ENCODE data around the gene SPIRE1.

Gene SPIRE1

GRCh38 chr18:12625241-12625640 is 32.7 kb downstream of the SPIRE1 start:
- no peak overlapping the region for H4K5ac ChIP-seq (ENCODE audit: low read length)
- no peaks in the 10 kb centered on the region for H3K27me3 ChIP-seq (ENCODE audit: insufficient read depth, low read length, poor library complexity)
- H3K4me3 ChIP-seq (ENCODE audit: low read length): no peak overlapping the region
- no peak for DNase-seq
- H3K79me1 ChIP-seq (ENCODE audit: low read length): no peaks in the 10 kb centered on the region
- no peak overlapping the region for H4K8ac ChIP-seq (ENCODE audit: low read depth, low read length)
- no peak overlapping the region for H3K4me2 ChIP-seq (ENCODE audit: low read length)
- H3K4me1 ChIP-seq (ENCODE audit: control insufficient read depth, low read depth, low read length): no peaks in the 10 kb centered on the region
- H3K18ac ChIP-seq (ENCODE audit: low read length): no peak overlapping the region
- no CpG with 5 or more reads among the region's 4 CpGs for WGBS (ENCODE audit: extremely low coverage, insufficient coverage, low lambda C conversion rate)
- no peaks in the 10 kb centered on the region for H3K36me3 ChIP-seq (ENCODE audit: control insufficient read depth, insufficient read depth, low read length)
- H3K27ac ChIP-seq (ENCODE audit: low read depth, low read length): no peak overlapping the region
- H2AK5ac ChIP-seq (ENCODE audit: low read length): no peak overlapping the region
- no peak overlapping the region for H3K23ac ChIP-seq (ENCODE audit: low read length)
- H3K9ac ChIP-seq (ENCODE audit: low read length): no peak overlapping the region
- no peak overlapping the region for H3K4ac ChIP-seq (ENCODE audit: low read depth, low read length)
- no peak overlapping the region for H2BK15ac ChIP-seq (replicated peaks; ENCODE audit: low read depth)
- H3K56ac ChIP-seq (ENCODE audit: low read length): no peak overlapping the region
- H2BK5ac ChIP-seq (ENCODE audit: low read length): no peak overlapping the region
- no peaks in the 10 kb centered on the region for H3K79me2 ChIP-seq (ENCODE audit: control insufficient read depth, insufficient read depth, low read length)
- H2BK120ac ChIP-seq (ENCODE audit: low read depth, low read length): no peak overlapping the region

- Histone ChIP-seq H3K4me2 (ENCODE audit: low read length) (no peak overlapping the region), H2BK120ac (ENCODE audit: low read depth, low read length) (no peak overlapping the region), H3K23ac (ENCODE audit: low read length) (no peak overlapping the region), H3K4me3 (ENCODE audit: low read length) (no peak overlapping the region), H2BK15ac (replicated peaks; ENCODE audit: low read depth) (no peak overlapping the region), H3K27ac (ENCODE audit: low read depth, low read length) (no peak overlapping the region), H3K79me1 (ENCODE audit: low read length) (no peaks in the 10 kb centered on the region), H3K9ac (ENCODE audit: low read length) (no peak overlapping the region), H3K4ac (ENCODE audit: low read depth, low read length) (no peak overlapping the region), H4K5ac (ENCODE audit: low read length) (no peak overlapping the region), H3K36me3 (ENCODE audit: control insufficient read depth, insufficient read depth, low read length) (no peaks in the 10 kb centered on the region), H2AK5ac (ENCODE audit: low read length) (no peak overlapping the region), H3K4me1 (ENCODE audit: control insufficient read depth, low read depth, low read length) (no peaks in the 10 kb centered on the region), H3K79me2 (ENCODE audit: control insufficient read depth, insufficient read depth, low read length) (no peaks in the 10 kb centered on the region), H3K56ac (ENCODE audit: low read length) (no peak overlapping the region), H3K18ac (ENCODE audit: low read length) (no peak overlapping the region), H3K27me3 (ENCODE audit: insufficient read depth, low read length, poor library complexity) (no peaks in the 10 kb centered on the region), H2BK5ac (ENCODE audit: low read length) (no peak overlapping the region), H4K8ac (ENCODE audit: low read depth, low read length) (no peak overlapping the region)
- DNase-seq: no peak
- WGBS (ENCODE audit: extremely low coverage, insufficient coverage, low lambda C conversion rate): no CpG with 5 or more reads among the region's 5 CpGs
These were observed 36.1 kb downstream of the SPIRE1 start for GRCh38 chr18:12621742-12622306.

- no peak overlapping the region for H2BK120ac ChIP-seq (ENCODE audit: low read depth, low read length)
- H3K23ac ChIP-seq (ENCODE audit: low read length): no peak overlapping the region
- no peak overlapping the region for H3K9ac ChIP-seq (ENCODE audit: low read length)
- no peaks in the 10 kb centered on the region for H3K4me1 ChIP-seq (ENCODE audit: control insufficient read depth, low read depth, low read length)
- H2BK15ac ChIP-seq (replicated peaks; ENCODE audit: low read depth): no peak overlapping the region
- no peak overlapping the region for H2BK5ac ChIP-seq (ENCODE audit: low read length)
- H3K56ac ChIP-seq (ENCODE audit: low read length): no peak overlapping the region
- H2AK5ac ChIP-seq (ENCODE audit: low read length): no peak overlapping the region
- no peak overlapping the region for H3K18ac ChIP-seq (ENCODE audit: low read length)
- no peaks in the 10 kb centered on the region for H3K27me3 ChIP-seq (ENCODE audit: insufficient read depth, low read length, poor library complexity)
- H4K8ac ChIP-seq (ENCODE audit: low read depth, low read length): no peak overlapping the region
- no peaks in the 10 kb centered on the region for H3K36me3 ChIP-seq (ENCODE audit: control insufficient read depth, insufficient read depth, low read length)
- WGBS (ENCODE audit: extremely low coverage, insufficient coverage, low lambda C conversion rate): no CpG with 5 or more reads among the region's 2 CpGs
- H3K27ac ChIP-seq (ENCODE audit: low read depth, low read length): no peak overlapping the region
- H3K79me1 ChIP-seq (ENCODE audit: low read length): no peaks in the 10 kb centered on the region
- no peak overlapping the region for H3K4ac ChIP-seq (ENCODE audit: low read depth, low read length)
- no peaks in the 10 kb centered on the region for H3K79me2 ChIP-seq (ENCODE audit: control insufficient read depth, insufficient read depth, low read length)
- no peak for DNase-seq
- H3K4me3 ChIP-seq (ENCODE audit: low read length): no peak overlapping the region
- no peak overlapping the region for H3K4me2 ChIP-seq (ENCODE audit: low read length)
- H4K5ac ChIP-seq (ENCODE audit: low read length): no peak overlapping the region
These were observed 42.2 kb downstream of the SPIRE1 start for GRCh38 chr18:12615748-12616147.

DNA sequence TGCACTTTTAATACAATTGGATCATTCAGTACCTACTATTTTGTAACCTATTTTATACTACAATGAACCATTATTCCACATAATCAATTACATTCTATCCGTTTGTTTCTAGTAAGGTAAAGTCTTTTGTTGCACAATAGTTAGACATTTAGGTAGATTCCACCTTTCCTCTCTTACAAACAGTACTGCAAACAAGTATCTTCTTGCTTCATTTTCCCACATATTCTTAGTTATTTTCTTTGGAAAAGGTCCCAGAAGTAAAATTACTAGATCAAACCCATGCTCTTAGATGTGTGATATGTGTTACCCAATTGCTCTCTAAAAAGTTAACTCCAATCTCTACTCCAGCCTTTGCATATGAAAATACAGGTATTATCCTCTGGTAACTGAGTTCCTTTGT is 49.6 kb downstream of the SPIRE1 start:
- Histone ChIP-seq H3K4ac (ENCODE audit: low read depth, low read length) (no peak overlapping the region), H3K79me1 (ENCODE audit: low read length) (no peaks in the 10 kb centered on the region), H2AK5ac (ENCODE audit: low read length) (no peak overlapping the region), H4K8ac (ENCODE audit: low read depth, low read length) (no peak overlapping the region), H3K4me3 (ENCODE audit: low read length) (no peak overlapping the region), H3K9ac (ENCODE audit: low read length) (no peak overlapping the region), H3K4me1 (ENCODE audit: control insufficient read depth, low read depth, low read length) (no peaks in the 10 kb centered on the region), H3K79me2 (ENCODE audit: control insufficient read depth, insufficient read depth, low read length) (no peaks in the 10 kb centered on the region), H3K56ac (ENCODE audit: low read length) (no peak overlapping the region), H4K5ac (ENCODE audit: low read length) (no peak overlapping the region), H3K4me2 (ENCODE audit: low read length) (no peak overlapping the region), H3K27me3 (ENCODE audit: insufficient read depth, low read length, poor library complexity) (no peaks in the 10 kb centered on the region), H3K18ac (ENCODE audit: low read length) (no peak overlapping the region), H2BK120ac (ENCODE audit: low read depth, low read length) (no peak overlapping the region), H3K36me3 (ENCODE audit: control insufficient read depth, insufficient read depth, low read length) (no peaks in the 10 kb centered on the region), H3K23ac (ENCODE audit: low read length) (no peak overlapping the region), H2BK15ac (replicated peaks; ENCODE audit: low read depth) (no peak overlapping the region), H3K27ac (ENCODE audit: low read depth, low read length) (no peak overlapping the region), H2BK5ac (ENCODE audit: low read length) (no peak overlapping the region)
- 100% methylated on average over 1 of the region's 1 CpG for WGBS (ENCODE audit: extremely low coverage, insufficient coverage, low lambda C conversion rate)
- DNase-seq: no peak

GRCh38 chr18:12606592-12607315 is 51.2 kb downstream of the SPIRE1 start:
- H2BK120ac ChIP-seq (ENCODE audit: low read depth, low read length): no peak overlapping the region
- no peak overlapping the region for H3K27ac ChIP-seq (ENCODE audit: low read depth, low read length)
- no peak overlapping the region for H3K18ac ChIP-seq (ENCODE audit: low read length)
- H4K5ac ChIP-seq (ENCODE audit: low read length): no peak overlapping the region
- peak; percentile 59 for DNase-seq
- no peaks in the 10 kb centered on the region for H3K27me3 ChIP-seq (ENCODE audit: insufficient read depth, low read length, poor library complexity)
- no peak overlapping the region for H3K23ac ChIP-seq (ENCODE audit: low read length)
- H3K56ac ChIP-seq (ENCODE audit: low read length): no peak overlapping the region
- no peaks in the 10 kb centered on the region for H3K79me1 ChIP-seq (ENCODE audit: low read length)
- H4K8ac ChIP-seq (ENCODE audit: low read depth, low read length): no peak overlapping the region
- H3K4me3 ChIP-seq (ENCODE audit: low read length): no peak overlapping the region
- no peak overlapping the region for H3K4ac ChIP-seq (ENCODE audit: low read depth, low read length)
- no peak overlapping the region for H2BK5ac ChIP-seq (ENCODE audit: low read length)
- H2AK5ac ChIP-seq (ENCODE audit: low read length): no peak overlapping the region
- H2BK15ac ChIP-seq (replicated peaks; ENCODE audit: low read depth): no peak overlapping the region
- no peak overlapping the region for H3K9ac ChIP-seq (ENCODE audit: low read length)
- H3K4me1 ChIP-seq (ENCODE audit: control insufficient read depth, low read depth, low read length): no peaks in the 10 kb centered on the region
- no peaks in the 10 kb centered on the region for H3K79me2 ChIP-seq (ENCODE audit: control insufficient read depth, insufficient read depth, low read length)
- no peaks in the 10 kb centered on the region for H3K36me3 ChIP-seq (ENCODE audit: control insufficient read depth, insufficient read depth, low read length)
- WGBS (ENCODE audit: extremely low coverage, insufficient coverage, low lambda C conversion rate): no CpG with 5 or more reads among the region's 10 CpGs
- no peak overlapping the region for H3K4me2 ChIP-seq (ENCODE audit: low read length)

Measured in mesendoderm (in vitro differentiated cells).